AG04450 (cell line): Measurements from ENCODE around the gene CHRNG. TPM values are rescaled to one million over a fixed set of nuclear protein-coding genes. Genes with fewer than 3 reads are reported as not detected.

ENCODE experiments used
- CTCF ChIA-PET: fragments of 300-600, 350-600 bp; formaldehyde crosslinking; extraction: SDS; loops from one replicate; lab custom pipeline; 2022; ENCODE audit warnings: antibody characterized with exemption, inconsistent platforms; lab: Charles Lee
- POLR2A ChIA-PET: fragments of 350-600 bp; formaldehyde crosslinking; extraction: SDS; loops from one replicate; lab custom pipeline; 2021; ENCODE audit warnings: antibody characterized with exemption, inconsistent platforms; lab: Yijun Ruan, JAX
- DNase-seq: peaks from one replicate; pipeline ENCODE4 v3.0.0-alpha.2; 2011; ENCODE audit warnings: low read depth, low spot score
- H3K27ac ChIP-seq: one replicate; pipeline ENCODE4 v1.5.1; 2012; ENCODE audit warnings: low read depth, low read length, control low read depth
- H3K27me3 ChIP-seq: one replicate; pipeline ENCODE4 v1.6.0; 2012; ENCODE audit warnings: low read length; ENCODE audit not compliant: control insufficient read depth, insufficient read depth
- H3K4me3 ChIP-seq: 2 replicates; pipeline ENCODE4 v1.5.1; 2011; ENCODE audit warnings: mild to moderate bottlenecking, low read depth, low read length, control low read depth
- H3K9me3 ChIP-seq: 2 replicates; pipeline ENCODE4 v1.5.1; 2012; ENCODE audit warnings: low read length; ENCODE audit not compliant: control insufficient read depth, insufficient read depth
- CTCF ChIP-seq: IDR thresholded peaks from 2 replicates; pipeline ENCODE4 v1.5.1; 2011; ENCODE audit warnings: low read depth, low read length, control low read depth, inconsistent platforms
- polyA plus RNA-seq: library from polyadenylated mRNA; depleted of rRNA; stranded (reverse); fragments of >200 nt; gene quantifications from 2 replicates; pipeline ENCODE4 v1.2.3, GENCODE V29; 2011

Gene CHRNG
- polyA plus RNA-seq, 1 experiment = not detected

- peaks cover 51% of the 10 kb centered on the region for H3K27me3 ChIP-seq
- no peak for TF ChIP-seq CTCF
- H3K9me3 ChIP-seq = no peaks in the 10 kb centered on the region
- H3K4me3 ChIP-seq = no peak overlapping the region
- CTCF ChIA-PET = no interaction called here
- POLR2A ChIA-PET = no interaction called here
- no peak overlapping the region for H3K27ac ChIP-seq
- no peak for DNase-seq
Measured at GRCh38 chr2:232502511-232502910, 37.0 kb upstream of the CHRNG start.

GRCh38 chr2:232502911-232503808 lies 36.3 kb upstream of the CHRNG start:
- peaks cover 53% of the 10 kb centered on the region for H3K27me3 ChIP-seq

GRCh38 chr2:232503809-232504323 lies 35.6 kb upstream of the CHRNG start:
- POLR2A ChIA-PET = no interaction called here
- CTCF ChIA-PET = interaction anchor here (0.5 kb wide), 1 partner anchor 206 kb away, joined by 11 read pairs; no protein-coding TSS in a partner anchor
- H3K4me3 ChIP-seq = no peak overlapping the region
- H3K9me3 ChIP-seq = no peaks in the 10 kb centered on the region
- TF ChIP-seq CTCF = no peak
- no peak for DNase-seq
- no peak overlapping the region for H3K27ac ChIP-seq
- H3K27me3 ChIP-seq = peaks cover 56% of the 10 kb centered on the region

More at GRCh38 chr2:232502911-232503808, 36.3 kb upstream of the CHRNG start:
- POLR2A ChIA-PET = no interaction called here
- TF ChIP-seq CTCF = no peak
- CTCF ChIA-PET = no interaction called here
- no peak overlapping the region for H3K4me3 ChIP-seq
- H3K27ac ChIP-seq = no peak overlapping the region
- DNase-seq = no peak
- H3K9me3 ChIP-seq = no peaks in the 10 kb centered on the region

- Histone ChIP-seq H3K9me3 (no peaks in the 10 kb centered on the region), H3K4me3 (no peak overlapping the region), H3K27me3 (peaks cover 52% of the 10 kb centered on the region), H3K27ac (no peak overlapping the region)
- TF ChIP-seq CTCF = no peak
- DNase-seq = no peak
- ChIA-PET POLR2A (no interaction called here), CTCF (interaction anchor here (0.5 kb wide), 1 partner anchor 207 kb away, joined by 11 read pairs; no protein-coding TSS in a partner anchor)
Measured at GRCh38 chr2:232504438-232504837, 35.1 kb upstream of the CHRNG start.

GRCh38 chr2:232505856-232506255 lies 33.6 kb upstream of the CHRNG start:
- H3K9me3 ChIP-seq = no peaks in the 10 kb centered on the region
- DNase-seq = no peak
- TF ChIP-seq CTCF = no peak
- peaks cover 48% of the 10 kb centered on the region for H3K27me3 ChIP-seq
- ChIA-PET CTCF (no interaction called here), POLR2A (no interaction called here)
- no peak overlapping the region for H3K4me3 ChIP-seq
- no peak overlapping the region for H3K27ac ChIP-seq
